Mesendoderm (in vitro differentiated cells): ENCODE results near the gene SYDE1.
"Not testable (repeated sequence)": the region's sequence is repeated elsewhere in the genome, so short reads cannot be mapped to it uniquely, and the experiment has no call there.

Experiments
- DNase-seq: peaks from one replicate; pipeline ENCODE4 v3.0.0; 2013
- H2AK5ac ChIP-seq: 2 replicates; pipeline ENCODE4 v1.6.1; 2013; ENCODE audit warnings: low read length, inconsistent platforms
- H2BK120ac ChIP-seq: 2 replicates; pipeline ENCODE4 v1.6.1; 2013; ENCODE audit warnings: low read depth, mild to moderate bottlenecking, low read length, moderate library complexity, mixed read lengths
- H2BK15ac ChIP-seq: replicated peaks from 2 replicates; pipeline ENCODE4 v1.6.1; 2013; ENCODE audit warnings: low read depth, mild to moderate bottlenecking, moderate library complexity
- H2BK5ac ChIP-seq: 2 replicates; pipeline ENCODE4 v1.6.1; 2013; ENCODE audit warnings: low read length, inconsistent platforms
- H3K18ac ChIP-seq: 2 replicates; pipeline ENCODE4 v1.6.1; 2013; ENCODE audit warnings: mild to moderate bottlenecking, low read length, mixed read lengths
- H3K23ac ChIP-seq: one replicate; pipeline ENCODE4 v1.6.1; 2013; ENCODE audit warnings: low read length
- H3K27ac ChIP-seq: 2 replicates; pipeline ENCODE4 v1.5.1; 2013; ENCODE audit warnings: low read depth, mild to moderate bottlenecking, inconsistent platforms, low read length, moderate library complexity
- H3K27me3 ChIP-seq: 2 replicates; pipeline ENCODE4 v1.6.1; 2013; ENCODE audit warnings: low read length, control low read depth, mild to moderate bottlenecking, inconsistent platforms; ENCODE audit not compliant: insufficient read depth, poor library complexity
- H3K36me3 ChIP-seq: 2 replicates; pipeline ENCODE4 v1.6.1; 2013; ENCODE audit warnings: low read length, inconsistent platforms; ENCODE audit not compliant: control insufficient read depth, insufficient read depth
- H3K4ac ChIP-seq: one replicate; pipeline ENCODE4 v1.6.1; 2013; ENCODE audit warnings: low read depth, mild to moderate bottlenecking, low read length, moderate library complexity
- H3K4me1 ChIP-seq: 2 replicates; pipeline ENCODE4 v1.6.1; 2013; ENCODE audit warnings: low read depth, low read length, inconsistent platforms; ENCODE audit not compliant: control insufficient read depth
- H3K4me2 ChIP-seq: 2 replicates; pipeline ENCODE4 v1.6.1; 2013; ENCODE audit warnings: low read length
- H3K4me3 ChIP-seq: 2 replicates; pipeline ENCODE4 v1.5.1; 2013; ENCODE audit warnings: mild to moderate bottlenecking, low read length
- H3K56ac ChIP-seq: one replicate; pipeline ENCODE4 v1.6.1; 2013; ENCODE audit warnings: low read length
- H3K79me1 ChIP-seq: 2 replicates; pipeline ENCODE4 v1.6.1; 2013; ENCODE audit warnings: low read length, inconsistent platforms
- H3K79me2 ChIP-seq: 2 replicates; pipeline ENCODE4 v1.6.1; 2013; ENCODE audit warnings: mild to moderate bottlenecking, low read length; ENCODE audit not compliant: control insufficient read depth, insufficient read depth
- H3K9ac ChIP-seq: 2 replicates; pipeline ENCODE4 v1.6.1; 2013; ENCODE audit warnings: low read length, inconsistent platforms
- H4K5ac ChIP-seq: one replicate; pipeline ENCODE4 v1.6.1; 2013; ENCODE audit warnings: low read length
- H4K8ac ChIP-seq: one replicate; pipeline ENCODE4 v1.6.1; 2013; ENCODE audit warnings: low read depth, mild to moderate bottlenecking, control low read depth, low read length, moderate library complexity
- WGBS: extraction: QIAGEN DNeasy Blood & Tissue Kit; methylation state at CpG from one replicate; pipeline ENCODE4 v1.1.7; 2013; ENCODE audit warnings: low lambda C conversion rate, missing lambda C conversion rate; ENCODE audit not compliant: insufficient coverage; ENCODE audit errors: extremely low coverage; 5-methylcytosine and 5-hydroxymethylcytosine counted together

Gene SYDE1

DNA sequence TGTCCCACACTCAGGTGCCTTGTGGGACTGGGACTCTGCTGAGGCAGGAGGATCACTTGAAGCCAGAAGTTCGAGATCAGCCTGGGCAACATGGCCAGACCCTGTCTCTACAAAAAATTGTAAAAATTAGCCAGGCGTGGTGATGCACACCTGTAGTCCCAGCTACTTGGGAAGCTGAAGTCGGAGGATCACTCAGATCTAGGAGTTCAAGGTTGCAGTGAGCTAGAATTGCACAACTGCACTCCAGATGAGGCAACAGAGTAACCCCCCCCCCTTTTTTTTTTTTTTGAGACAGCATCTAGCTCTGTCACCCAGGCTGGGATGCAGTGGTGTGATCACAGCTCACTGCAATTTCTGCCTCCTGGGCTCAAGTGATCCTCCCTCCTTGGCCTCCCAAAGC is 11.0 kb upstream of the SYDE1 start:
- Histone ChIP-seq H3K9ac (no peak overlapping the region), H2AK5ac (no peak overlapping the region), H3K36me3 (no peaks in the 10 kb centered on the region), H3K4ac (no peak overlapping the region), H3K79me2 (no peaks in the 10 kb centered on the region), H2BK5ac (no peak overlapping the region), H3K79me1 (no peaks in the 10 kb centered on the region), H3K27me3 (no peaks in the 10 kb centered on the region), H3K23ac (no peak overlapping the region), H3K4me1 (no peaks in the 10 kb centered on the region), H4K5ac (no peak overlapping the region), H3K4me3 (no peak overlapping the region), H4K8ac (no peak overlapping the region), H2BK120ac (no peak overlapping the region), H2BK15ac (no peak overlapping the region), H3K56ac (no peak overlapping the region), H3K27ac (no peak overlapping the region), H3K4me2 (no peak overlapping the region), H3K18ac (no peak overlapping the region)
- no CpG with 5 or more reads among the region's 3 CpGs for WGBS
- DNase-seq, result no peak

GRCh38 chr19:15097980-15098379 is 9.2 kb upstream of the SYDE1 start:
- not testable (repeated sequence) for H3K23ac ChIP-seq, H3K18ac ChIP-seq

DNA sequence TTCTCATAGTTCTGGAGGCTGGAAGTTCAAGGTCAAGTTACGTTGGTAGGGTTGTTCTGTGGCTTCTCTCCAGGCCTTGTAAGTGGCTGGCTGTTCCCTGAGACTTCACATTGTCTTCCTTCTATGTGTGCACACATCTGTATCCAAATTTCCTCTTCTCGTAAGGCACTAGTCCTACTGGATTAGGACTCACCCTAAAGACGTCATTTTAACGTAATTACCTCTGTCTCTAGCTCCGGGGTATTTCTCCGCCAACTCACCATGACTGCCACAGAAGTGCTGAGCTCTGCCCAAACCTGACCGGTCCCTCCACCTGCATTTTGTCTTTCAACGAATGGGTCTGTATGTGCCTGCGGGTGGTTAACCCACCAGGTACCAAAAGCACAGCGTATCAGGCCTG is 8.7 kb upstream of the SYDE1 start:
- Histone ChIP-seq H2AK5ac (no peak overlapping the region), H3K79me1 (no peaks in the 10 kb centered on the region), H3K4me1 (no peaks in the 10 kb centered on the region), H3K4me3 (no peak overlapping the region), H3K27ac (no peak overlapping the region), H3K18ac (no peak overlapping the region), H3K36me3 (no peaks in the 10 kb centered on the region), H4K5ac (no peak overlapping the region), H3K79me2 (no peaks in the 10 kb centered on the region), H2BK120ac (no peak overlapping the region), H3K56ac (no peak overlapping the region), H4K8ac (no peak overlapping the region), H3K4me2 (no peak overlapping the region), H2BK15ac (no peak overlapping the region), H3K27me3 (no peaks in the 10 kb centered on the region), H3K9ac (no peak overlapping the region), H2BK5ac (no peak overlapping the region), H3K23ac (no peak overlapping the region), H3K4ac (no peak overlapping the region)
- no CpG with 5 or more reads among the region's 10 CpGs for WGBS
- no peak for DNase-seq

More at GRCh38 chr19:15097980-15098379, 9.2 kb upstream of the SYDE1 start:
- not testable (repeated sequence) for H3K56ac ChIP-seq, H2AK5ac ChIP-seq, H3K9ac ChIP-seq, H3K4me2 ChIP-seq, H2BK5ac ChIP-seq, H3K27me3 ChIP-seq, H4K5ac ChIP-seq, H2BK120ac ChIP-seq, H2BK15ac ChIP-seq, H3K4me3 ChIP-seq, H3K27ac ChIP-seq, H3K79me2 ChIP-seq, H4K8ac ChIP-seq, H3K4ac ChIP-seq, H3K79me1 ChIP-seq, DNase-seq, H3K4me1 ChIP-seq, H3K36me3 ChIP-seq
- WGBS, result no CpG with 5 or more reads among the region's 6 CpGs

- WGBS, result no CpG with 5 or more reads among the region's 3 CpGs
These were observed 8.1 kb upstream of the SYDE1 start for GRCh38 chr19:15099017-15099582.

GRCh38 chr19:15101479-15102082 is 5.6 kb upstream of the SYDE1 start:
- Histone ChIP-seq H3K56ac (no peak overlapping the region), H3K4me2 (no peak overlapping the region), H2BK5ac (no peak overlapping the region), H3K79me2 (no peaks in the 10 kb centered on the region), H3K36me3 (no peaks in the 10 kb centered on the region), H3K23ac (no peak overlapping the region), H3K18ac (no peak overlapping the region), H2BK120ac (no peak overlapping the region), H3K27ac (no peak overlapping the region), H4K8ac (no peak overlapping the region), H4K5ac (no peak overlapping the region), H2BK15ac (no peak overlapping the region), H3K4me1 (no peaks in the 10 kb centered on the region), H3K9ac (no peak overlapping the region), H3K4me3 (no peak overlapping the region), H2AK5ac (no peak overlapping the region), H3K79me1 (no peaks in the 10 kb centered on the region), H3K4ac (no peak overlapping the region), H3K27me3 (no peaks in the 10 kb centered on the region)
- WGBS, result no CpG with 5 or more reads among the region's 3 CpGs
- peak; percentile 75 for DNase-seq

More at GRCh38 chr19:15099017-15099582, 8.1 kb upstream of the SYDE1 start:
- Histone ChIP-seq H3K4me3 (no peak overlapping the region), H4K8ac (no peak overlapping the region), H3K56ac (no peak overlapping the region), H2AK5ac (no peak overlapping the region), H3K79me1 (no peaks in the 10 kb centered on the region), H3K9ac (no peak overlapping the region), H3K18ac (no peak overlapping the region), H4K5ac (no peak overlapping the region), H3K27me3 (no peaks in the 10 kb centered on the region), H2BK120ac (no peak overlapping the region), H3K4me1 (no peaks in the 10 kb centered on the region), H2BK15ac (no peak overlapping the region), H3K36me3 (no peaks in the 10 kb centered on the region), H3K27ac (no peak overlapping the region), H2BK5ac (no peak overlapping the region), H3K4me2 (no peak overlapping the region), H3K4ac (no peak overlapping the region), H3K79me2 (no peaks in the 10 kb centered on the region), H3K23ac (no peak overlapping the region)
- no peak for DNase-seq

GRCh38 chr19:15104003-15104402 is 3.2 kb upstream of the SYDE1 start:
- H3K79me1 ChIP-seq, result peaks cover 6% of the 10 kb centered on the region
- no peak overlapping the region for H2BK5ac ChIP-seq
- no peak overlapping the region for H3K56ac ChIP-seq
- no peak for DNase-seq
- H3K4me2 ChIP-seq, result no peak overlapping the region
- H4K5ac ChIP-seq, result no peak overlapping the region
- H3K79me2 ChIP-seq, result no peaks in the 10 kb centered on the region
- H2AK5ac ChIP-seq, result no peak overlapping the region
- no peak overlapping the region for H3K9ac ChIP-seq
- H3K4me3 ChIP-seq, result no peak overlapping the region
- no peak overlapping the region for H3K18ac ChIP-seq
- no peak overlapping the region for H3K27ac ChIP-seq
- H3K4me1 ChIP-seq, result peaks cover 4% of the 10 kb centered on the region
- H3K4ac ChIP-seq, result no peak overlapping the region
- no peak overlapping the region for H4K8ac ChIP-seq
- H2BK15ac ChIP-seq, result no peak overlapping the region
- no peak overlapping the region for H2BK120ac ChIP-seq
- no peaks in the 10 kb centered on the region for H3K36me3 ChIP-seq
- H3K27me3 ChIP-seq, result no peaks in the 10 kb centered on the region
- WGBS, result no CpG with 5 or more reads among the region's 1 CpG
- no peak overlapping the region for H3K23ac ChIP-seq
